Measurements from ENCODE around the gene PODXL. TPM values are rescaled to one million over a fixed set of nuclear protein-coding genes. Genes with fewer than 3 reads are reported as not detected.

The PODXL gene
- total and polyA plus RNA-seq, 2 donors (not counting 3 experiments of a cell fraction or from before 2014, with no cell fraction given) = 86.4 to 156 TPM

- Histone ChIP-seq H4K20me1 (replicated peaks; ENCODE audit: control insufficient read depth, extremely low read depth, insufficient read depth, low read length) (no peaks in the 10 kb centered on the region), H3K27me3 (ENCODE audit: control insufficient read depth in 2 of 2, insufficient read depth in 2 of 2, low read length in 2 of 2) (no peaks in the 10 kb centered on the region), H2AFZ (ENCODE audit: low read depth, low read length) (no peak overlapping the region), H3K9me3 (replicated peaks; ENCODE audit: control insufficient read depth, insufficient read depth, low read length) (no peaks in the 10 kb centered on the region), H3K4me2 (ENCODE audit: insufficient read depth, low read length) (no peak overlapping the region), H3K9me1 (replicated peaks; ENCODE audit: control insufficient read depth, extremely low read depth, insufficient read depth, low read length) (no peaks in the 10 kb centered on the region), H3K9ac (replicated peaks; ENCODE audit: extremely low read depth, insufficient read depth, low read length) (no peak overlapping the region), H3K36me3 (ENCODE audit: control insufficient read depth in 2 of 2, extremely low read depth in 1 of 2, insufficient read depth in 2 of 2, low read length in 2 of 2) (no peaks in the 10 kb centered on the region), H3K27ac (ENCODE audit: insufficient read depth, low read depth, low read length) (no peak overlapping the region), H3K4me1 (ENCODE audit: control insufficient read depth, extremely low read depth, insufficient read depth, low read length) (peaks cover 31% of the 10 kb centered on the region), H3K79me2 (ENCODE audit: control insufficient read depth, insufficient read depth, low read length) (peaks cover 82% of the 10 kb centered on the region), H3K4me3 (replicated peaks in 1 of 3; ENCODE audit: insufficient read depth in 1 of 3, low read depth in 1 of 3, low read length in 3 of 3) (no peak overlapping the region)
- DNase-seq (ENCODE audit: low read depth, low spot score) = no peak
- CTCF ChIA-PET = interaction anchor here (1.4 kb wide), 1 partner anchor 19 kb away, joined by 5 read pairs; no protein-coding TSS in a partner anchor
- BruUV-seq (replicated peaks) = no TSS peak
- dilution Hi-C loops (cut with MboI; ENCODE audit: extremely low pct_ligation_motif_present, low sequenced_read_pairs) (no loop called here), intact Hi-C loops (cut with micrococcal nuclease) (no loop called here)
- POLR2A ChIA-PET = no interaction called here
- TF ChIP-seq CTCF (IDR thresholded peaks at IDR 0.05; ENCODE audit: extremely low read depth in 1 of 2, insufficient read depth in 1 of 2, low read depth in 1 of 2, low read length in 2 of 2) (no peak), POLR2AphosphoS5 (IDR thresholded peaks at IDR 0.05; ENCODE audit: insufficient read depth, low read depth, low read length) (no peak), MYC (IDR thresholded peaks at IDR 0.05; ENCODE audit: low read depth, low read length) (no peak), GATA2 (IDR thresholded peaks at IDR 0.05; ENCODE audit: insufficient read depth, insufficient read length, low read depth, low read length) (no peak), MAX (IDR thresholded peaks at IDR 0.05; ENCODE audit: insufficient read depth, insufficient read length) (no peak), EZH2 (IDR thresholded peaks at IDR 0.05; ENCODE audit: borderline replicate concordance, low read depth, low read length, severe bottlenecking) (no peak), POLR2A (IDR thresholded peaks at IDR 0.05; ENCODE audit: low read depth, low read length) (no peak), FOS (IDR thresholded peaks at IDR 0.05; ENCODE audit: borderline replicate concordance, insufficient read depth, low read length) (no peak), JUN (IDR thresholded peaks at IDR 0.05; ENCODE audit: borderline replicate concordance, insufficient read depth, insufficient read length, low read depth) (no peak)
- peak; percentile 21 for FAIRE-seq
Measured at GRCh38 chr7:131532570-131533091, 23.8 kb downstream of the PODXL start.

Measured in endothelial cell of umbilical vein (primary cell).